ENCODE results near the gene PLA2G2F. TPM values are rescaled to one million over a fixed set of nuclear protein-coding genes. Genes with fewer than 3 reads are reported as not detected.

Gene PLA2G2F
- polyA plus RNA-seq, 4 donors, result 0.14 to 0.65 (median 0.37) TPM

DNA sequence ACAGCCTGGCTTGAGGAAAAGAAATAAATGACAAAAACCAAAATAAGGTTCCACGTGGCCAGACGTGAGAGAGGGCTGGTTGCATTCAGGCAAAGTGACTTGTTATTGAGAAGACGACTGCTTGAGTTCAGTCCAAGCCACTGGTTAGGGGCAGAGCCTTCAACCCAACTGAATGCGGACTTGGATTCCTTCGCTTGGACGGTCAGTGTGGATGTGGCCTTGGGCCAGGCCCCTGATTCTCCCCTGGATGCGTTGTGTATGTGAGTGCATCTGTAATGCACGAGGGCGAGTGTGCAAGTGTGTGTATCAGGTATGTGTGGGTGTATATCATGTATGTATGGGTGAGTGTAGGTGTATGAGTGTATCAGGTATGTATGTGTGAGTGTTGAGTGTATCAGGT lies 1.9 kb downstream of the PLA2G2F start:
- DNase-seq (ENCODE audit: low read depth in 4 of 4, low spot score in 2 of 4), result no peak

DNA sequence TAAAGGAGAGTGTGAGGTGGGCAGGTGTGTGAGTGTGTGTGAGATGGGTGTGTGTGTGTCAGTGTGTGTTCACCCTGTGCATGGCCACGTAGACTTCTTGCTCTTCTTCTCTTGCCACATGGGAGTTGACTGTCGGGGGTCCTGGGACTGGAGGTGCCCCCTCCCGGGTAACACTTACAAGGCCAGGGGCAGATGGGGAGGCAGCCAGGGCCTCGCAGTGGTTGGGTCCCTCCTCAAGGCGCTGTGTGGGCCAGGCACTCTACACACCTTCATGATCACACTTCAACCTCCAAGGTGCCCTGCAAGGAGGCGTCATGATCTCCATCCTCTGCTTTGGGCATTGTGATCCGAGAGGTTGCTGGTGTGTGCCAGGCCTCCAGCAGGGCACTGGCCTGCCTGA lies 2.3 kb downstream of the PLA2G2F start:
- DNase-seq (ENCODE audit: low read depth in 4 of 4, low spot score in 2 of 4), result no peak

DNA sequence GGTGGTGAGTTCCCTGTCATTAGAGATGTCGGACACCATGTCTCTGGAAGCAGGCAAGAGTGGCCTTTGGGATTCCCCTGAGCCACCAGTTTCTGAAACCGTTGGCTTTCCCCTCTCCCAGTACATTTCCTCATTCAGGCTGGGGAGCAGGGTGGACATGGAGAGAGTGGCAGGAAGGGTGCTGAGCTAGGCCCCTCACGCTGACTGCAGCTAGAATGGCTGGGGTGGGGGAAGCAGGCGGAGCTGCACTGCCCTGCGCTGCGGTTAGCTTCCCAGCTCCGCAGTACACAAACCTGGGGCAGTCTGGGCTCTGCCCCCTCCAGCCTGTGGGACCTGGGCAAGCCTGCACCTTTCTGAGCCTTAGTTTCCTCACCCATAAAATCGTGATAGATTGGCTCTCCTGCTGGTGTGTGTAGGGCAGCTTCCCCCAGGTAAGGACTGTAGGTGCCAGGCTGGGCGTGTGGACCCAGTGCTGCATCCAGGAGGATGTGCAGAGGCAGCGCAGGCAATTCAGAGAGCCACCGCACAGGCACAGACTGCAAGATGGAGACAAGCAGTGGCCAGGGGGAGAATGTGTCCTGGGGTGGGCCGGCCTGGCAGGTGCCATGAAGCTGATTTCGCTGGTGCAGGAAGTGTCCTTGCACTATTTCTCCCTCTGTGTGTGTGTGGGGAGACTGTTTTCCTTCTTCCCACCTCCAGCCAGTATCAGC lies 3.0 kb downstream of the PLA2G2F start:
- DNase-seq (ENCODE audit: low read depth in 4 of 4, low spot score in 2 of 4), result no peak

DNA sequence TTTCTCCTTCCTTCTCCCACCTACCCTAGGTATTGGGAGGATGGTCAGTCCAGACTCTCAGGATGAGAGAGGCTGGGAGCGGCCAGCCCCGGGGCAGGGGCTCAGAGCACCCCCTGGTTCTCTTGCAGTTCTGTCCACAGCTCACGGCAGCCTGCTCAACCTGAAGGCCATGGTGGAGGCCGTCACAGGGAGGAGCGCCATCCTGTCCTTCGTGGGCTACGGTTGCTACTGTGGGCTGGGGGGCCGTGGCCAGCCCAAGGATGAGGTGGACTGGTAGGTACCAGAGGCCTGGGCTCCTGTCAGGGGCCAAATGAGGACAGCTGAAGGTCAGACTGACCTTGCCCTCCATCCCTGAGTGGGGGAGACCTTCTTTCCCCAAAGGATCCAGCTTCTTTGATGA lies 4.2 kb downstream of the PLA2G2F start:
- no peak for DNase-seq (ENCODE audit: low read depth in 4 of 4, low spot score in 2 of 4)

- DNase-seq (ENCODE audit: low read depth in 4 of 4, low spot score in 2 of 4), result no peak
Observed at GRCh38 chr1:20143734-20144565, 4.8 kb downstream of the PLA2G2F start.

DNA sequence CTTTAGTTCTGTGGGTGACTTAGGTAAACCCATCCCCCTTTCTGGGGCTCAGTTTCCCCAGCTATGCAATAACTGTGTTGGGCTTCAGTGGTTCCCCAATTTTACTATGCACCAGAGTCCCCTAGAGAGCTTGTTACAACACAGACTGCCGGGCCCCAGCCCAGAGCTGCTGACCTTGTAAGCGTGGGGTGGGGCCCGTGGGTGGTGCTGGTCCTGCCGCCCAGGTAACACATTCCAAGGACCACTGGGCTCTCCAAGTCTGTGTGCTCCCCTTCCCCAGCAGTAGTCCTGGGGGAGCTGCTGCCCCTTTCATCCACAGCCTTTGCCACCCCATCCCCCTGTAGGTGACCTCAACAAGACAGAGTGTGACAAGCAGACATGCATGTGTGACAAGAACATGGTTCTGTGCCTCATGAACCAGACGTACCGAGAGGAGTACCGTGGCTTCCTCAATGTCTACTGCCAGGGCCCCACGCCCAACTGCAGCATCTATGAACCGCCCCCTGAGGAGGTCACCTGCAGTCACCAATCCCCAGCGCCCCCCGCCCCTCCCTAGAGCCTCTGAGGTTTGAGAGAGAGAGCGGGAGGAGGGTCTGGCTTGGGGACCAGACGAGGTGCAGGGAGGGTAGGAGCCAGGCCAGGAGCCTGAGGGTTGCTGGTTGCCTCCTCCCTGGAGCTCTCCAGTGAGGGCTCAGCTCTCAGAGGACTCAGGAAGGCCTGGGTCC lies 8.9 kb downstream of the PLA2G2F start:
- DNase-seq (ENCODE audit: low read depth in 4 of 4, low spot score in 2 of 4), result no peak

- DNase-seq (ENCODE audit: low read depth in 4 of 4, low spot score in 2 of 4), result no peak
Observed at GRCh38 chr1:20148571-20149500, 9.7 kb downstream of the PLA2G2F start.

DNA sequence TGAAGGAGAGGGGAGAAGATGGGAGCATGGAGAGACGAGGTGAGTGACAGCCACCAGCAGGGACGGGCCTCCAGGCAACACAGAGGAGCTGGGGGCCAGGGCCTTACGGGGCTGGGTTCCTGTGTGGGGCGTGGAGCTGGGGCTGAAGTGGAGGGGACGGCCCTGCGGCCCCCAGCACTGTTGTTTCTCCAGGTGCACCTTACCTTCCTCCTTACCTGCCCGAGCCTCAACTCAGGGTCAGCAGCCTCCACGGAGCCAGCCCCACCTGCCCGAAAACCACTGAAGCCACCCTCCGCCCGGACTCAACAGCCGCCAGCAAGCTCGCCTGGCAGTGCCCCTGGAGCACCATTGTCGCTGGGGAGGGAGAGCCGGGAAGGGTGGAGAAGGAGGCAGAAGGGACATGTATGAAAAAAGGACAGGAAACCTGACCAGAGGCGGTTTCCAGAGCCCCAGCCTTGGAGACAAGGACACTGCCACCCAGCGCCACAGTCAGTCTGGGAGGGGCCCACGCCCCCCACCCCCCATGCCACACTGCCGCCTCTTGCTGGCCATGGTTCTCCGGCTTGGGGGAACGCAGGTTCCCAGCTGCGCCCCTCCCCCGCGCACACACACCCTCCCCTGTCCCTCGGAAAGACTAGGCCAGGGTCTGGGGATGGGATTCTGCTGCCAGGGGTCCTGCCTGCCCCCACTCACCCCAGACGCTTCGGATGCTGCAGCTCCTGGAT lies 10.6 kb downstream of the PLA2G2F start:
- no peak for DNase-seq (ENCODE audit: low read depth in 4 of 4, low spot score in 2 of 4)

DNA sequence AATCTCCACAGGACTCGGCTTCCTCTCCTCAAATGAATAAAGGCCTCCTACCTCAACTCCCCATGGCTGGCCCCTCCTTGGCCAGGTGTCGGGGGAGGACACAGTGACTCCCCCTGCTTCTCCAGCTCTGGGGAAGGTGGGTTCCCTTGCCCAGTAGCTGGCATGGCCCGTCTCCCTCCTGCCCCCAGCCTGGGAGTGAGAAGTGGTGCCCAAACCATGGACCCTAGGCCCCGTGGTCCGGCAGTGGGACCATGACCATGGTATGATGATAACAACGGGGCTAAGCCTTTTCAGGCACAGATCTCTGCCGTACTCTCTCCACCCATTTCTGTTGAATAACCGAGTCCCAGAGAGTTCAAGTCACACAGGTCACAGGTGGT lies 11.2 kb downstream of the PLA2G2F start:
- no peak for DNase-seq (ENCODE audit: low read depth in 4 of 4, low spot score in 2 of 4)

DNA sequence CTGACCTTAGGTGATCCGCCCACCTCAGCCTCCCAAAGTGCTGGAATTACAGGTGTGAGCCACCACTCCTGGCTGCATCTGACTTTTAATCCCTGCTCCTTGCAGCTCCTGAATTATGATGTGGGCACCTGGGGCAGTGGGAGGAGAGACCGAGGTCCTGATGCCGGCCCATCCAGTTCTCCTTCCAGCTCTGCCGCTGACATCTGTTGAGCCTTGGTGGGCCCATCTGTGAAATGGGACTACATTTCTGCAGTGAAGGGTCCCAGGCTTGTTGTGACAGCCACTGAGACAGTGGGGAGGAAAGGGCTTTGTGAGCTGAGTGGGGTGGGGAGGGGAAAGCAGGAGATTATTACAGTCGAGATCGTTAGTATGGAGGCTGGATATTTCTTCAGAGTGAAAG lies 11.8 kb downstream of the PLA2G2F start:
- no peak for DNase-seq (ENCODE audit: low read depth in 4 of 4, low spot score in 2 of 4)

- DNase-seq (ENCODE audit: low read depth in 4 of 4, low spot score in 2 of 4), result peak in 2 of 4 donors; percentile 41 to 50
Observed at GRCh38 chr1:20151906-20152598, 12.9 kb downstream of the PLA2G2F start.

DNA sequence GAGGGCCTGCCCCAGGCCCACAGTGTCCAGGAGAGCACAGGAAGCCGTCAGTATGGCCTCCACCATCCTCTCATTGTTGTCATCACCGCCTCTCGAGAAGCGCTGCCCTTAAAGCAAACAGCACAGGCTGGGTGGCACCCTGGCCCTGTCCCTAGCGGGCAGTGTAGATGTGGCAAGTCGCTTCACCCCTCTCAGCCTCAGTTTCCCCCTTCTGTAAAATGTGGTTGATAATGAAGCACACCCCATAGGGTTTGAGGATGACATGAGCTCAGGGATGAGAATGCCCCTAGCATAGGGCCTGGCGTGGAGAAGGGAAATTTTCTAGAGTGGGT lies 13.4 kb downstream of the PLA2G2F start:
- no peak for DNase-seq (ENCODE audit: low read depth in 4 of 4, low spot score in 2 of 4)

DNA sequence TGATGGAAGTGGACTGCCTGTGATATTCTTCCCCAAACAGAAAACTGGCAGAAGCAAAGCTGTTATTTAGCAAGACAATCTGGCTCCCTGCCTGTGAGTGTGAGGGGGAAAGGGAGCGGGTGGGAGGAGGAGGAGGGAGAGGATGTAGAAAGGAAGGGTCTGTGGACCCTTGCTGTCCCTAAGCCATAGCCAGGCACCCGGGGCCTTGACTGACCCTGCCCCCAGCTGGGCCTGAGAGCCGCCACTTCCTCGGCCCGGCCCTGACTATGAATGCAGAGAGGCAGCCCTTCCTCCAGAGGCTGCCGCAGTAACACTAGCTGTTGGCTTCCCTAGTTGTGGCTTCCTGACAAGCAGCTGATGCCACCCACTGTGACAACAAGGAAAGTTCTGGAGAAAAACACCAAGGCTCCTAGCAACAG lies 13.9 kb downstream of the PLA2G2F start:
- DNase-seq (ENCODE audit: low read depth in 4 of 4, low spot score in 2 of 4), result no peak

DNA sequence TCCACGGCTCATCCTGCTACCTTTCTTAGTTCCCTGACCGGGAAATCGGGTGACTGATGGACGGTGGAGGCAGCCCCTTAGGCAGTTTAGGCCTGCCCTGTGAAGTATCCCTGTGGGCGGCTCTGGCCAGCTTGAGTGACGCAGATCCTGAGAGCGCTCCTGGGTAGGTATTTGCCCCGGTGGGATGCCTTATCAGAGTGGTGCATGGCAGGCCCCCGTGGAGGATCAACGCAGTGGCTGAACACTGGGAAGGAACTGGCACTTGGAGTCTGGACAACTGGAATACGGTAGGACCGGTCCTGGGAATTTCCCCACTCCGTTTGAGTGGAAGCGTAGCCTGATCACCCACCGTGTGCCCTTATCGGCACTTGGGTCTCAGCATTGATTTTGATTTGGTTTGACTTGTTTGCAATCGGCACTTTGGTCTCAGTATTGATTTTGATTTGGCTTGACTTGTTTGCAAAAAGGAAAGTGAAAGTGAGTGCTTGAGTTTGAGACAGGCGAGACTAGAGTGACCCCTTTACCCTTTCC lies 15.2 kb downstream of the PLA2G2F start:
- no peak for DNase-seq (ENCODE audit: low read depth in 4 of 4, low spot score in 2 of 4)

DNA sequence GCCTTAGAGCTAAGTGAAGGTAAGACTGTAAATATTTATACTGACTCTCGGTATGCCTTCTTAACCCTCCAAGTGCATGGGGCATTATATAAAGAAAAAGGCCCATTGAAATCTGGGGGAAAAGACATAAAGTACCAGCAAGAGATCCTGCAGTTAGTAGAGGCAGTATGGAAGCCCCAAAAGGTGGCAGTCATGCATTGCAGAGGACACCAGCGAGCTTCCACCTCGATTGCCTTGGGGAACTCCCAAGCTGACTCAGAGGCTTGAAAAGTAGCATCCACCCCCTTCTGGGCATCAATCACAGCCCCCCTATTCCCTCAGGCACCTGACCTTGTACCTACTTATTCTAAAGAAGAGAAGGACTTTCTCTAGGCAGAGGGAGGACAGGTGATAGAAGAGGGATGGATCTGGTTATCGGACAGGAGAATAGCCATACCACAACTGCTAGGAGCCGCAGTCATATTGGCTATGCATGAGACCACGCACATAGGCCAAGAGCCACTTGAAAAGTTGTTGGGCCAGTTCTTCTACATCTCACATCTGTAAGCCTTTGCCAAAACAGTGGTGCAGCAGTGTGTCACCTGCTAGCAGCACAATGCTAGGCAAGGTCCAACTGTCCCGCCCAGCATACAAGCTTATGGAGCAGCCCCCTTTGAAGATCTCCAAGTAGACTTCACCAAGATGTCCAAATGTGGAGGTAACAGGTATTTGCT lies 19.4 kb downstream of the PLA2G2F start:
- DNase-seq (ENCODE audit: low read depth in 4 of 4, low spot score in 2 of 4), result no peak

GRCh38 chr1:20160034-20160433 lies 20.9 kb downstream of the PLA2G2F start:
- DNase-seq (ENCODE audit: low read depth in 4 of 4, low spot score in 2 of 4), result no peak

- no peak for DNase-seq (ENCODE audit: low read depth in 4 of 4, low spot score in 2 of 4)
Observed at GRCh38 chr1:20164694-20165202, 25.6 kb downstream of the PLA2G2F start.

DNA sequence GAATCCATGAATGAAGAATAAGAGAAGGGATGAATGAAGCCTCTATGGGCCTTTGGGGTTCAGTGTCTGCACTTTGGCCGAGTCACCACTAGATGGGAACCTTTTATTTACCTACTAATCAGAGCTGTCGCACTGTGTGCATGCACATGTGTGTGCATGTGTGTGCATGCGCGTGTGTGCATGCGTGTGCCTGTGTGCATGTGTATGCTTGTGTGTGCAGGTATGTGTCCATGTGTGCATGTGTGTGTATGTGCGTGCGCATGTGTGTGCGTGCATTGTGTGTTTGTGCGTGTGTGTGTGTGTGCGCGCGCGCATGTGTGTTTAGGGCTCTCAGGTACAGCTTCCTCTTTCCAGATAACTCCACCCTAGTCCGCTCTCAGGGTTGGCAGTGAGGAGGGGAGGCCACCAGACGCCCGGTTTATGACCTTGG lies 26.4 kb downstream of the PLA2G2F start:
- no peak for DNase-seq (ENCODE audit: low read depth in 4 of 4, low spot score in 2 of 4)

Data from left renal cortex interstitium (tissue), 4 donors.